GM23338 (cell line): ENCODE measurements around the gene SETD4. TPM values are rescaled to one million over a fixed set of nuclear protein-coding genes. Genes with fewer than 3 reads are reported as not detected.

Experiments
- ATAC-seq: fragments of 200-7000 bp; cut with Tn5 transposase; 3 replicates; pipeline ENCODE4 v1.9.1; 2020
- DNase-seq: peaks from one replicate; pipeline ENCODE4 v3.0.0-alpha.2; 2015; ENCODE audit warnings: low spot score
- H2AFZ ChIP-seq: fragments of 200-600 bp; sonication (generic); 2 replicates; pipeline ENCODE4 v1.8.0; 2016; ENCODE audit warnings: antibody characterized with exemption, mild to moderate bottlenecking, moderate library complexity
- H3F3A ChIP-seq: fragments of 200-600 bp; sonication (generic); replicated peaks from 2 replicates; pipeline ENCODE4 v1.8.0; 2017; ENCODE audit warnings: antibody characterized with exemption, mixed run types, low read depth
- H3K27ac ChIP-seq: fragments of 200-600 bp; sonication (generic); 2 replicates; pipeline ENCODE4 v1.6.1; 2016; ENCODE audit warnings: low read depth
- H3K27me3 ChIP-seq: fragments of 200-600 bp; sonication (generic); 2 replicates; pipeline ENCODE4 v1.8.0; 2016; ENCODE audit warnings: mild to moderate bottlenecking, mixed run types, moderate library complexity; ENCODE audit not compliant: insufficient read depth
- H3K36me3 ChIP-seq: fragments of 200-600 bp; sonication (generic); 2 replicates; pipeline ENCODE4 v1.8.0; 2016; ENCODE audit warnings: mild to moderate bottlenecking; ENCODE audit not compliant: insufficient read depth
- H3K4me1 ChIP-seq: fragments of 200-600 bp; sonication (generic); 2 replicates; pipeline ENCODE4 v1.8.0; 2016; ENCODE audit warnings: mild to moderate bottlenecking, moderate library complexity; ENCODE audit not compliant: insufficient read depth
- H3K4me2 ChIP-seq: fragments of 200-600 bp; sonication (generic); 2 replicates; pipeline ENCODE4 v1.7.1; 2017; ENCODE audit warnings: mixed run types
- H3K4me3 ChIP-seq: fragments of 200-600 bp; sonication (generic); 2 replicates; pipeline ENCODE4 v1.6.1; 2016; ENCODE audit warnings: mixed run types
- H3K79me2 ChIP-seq: fragments of 200-600 bp; sonication (generic); replicated peaks from 2 replicates; pipeline ENCODE4 v1.8.0; 2017; ENCODE audit warnings: mild to moderate bottlenecking; ENCODE audit not compliant: insufficient read depth
- H3K9me2 ChIP-seq: fragments of 200-600 bp; sonication (generic); 2 replicates; pipeline ENCODE4 v1.8.0; 2017; ENCODE audit not compliant: insufficient read depth
- H4K20me1 ChIP-seq: fragments of 200-600 bp; sonication (generic); replicated peaks from 2 replicates; pipeline ENCODE4 v1.8.0; 2017; ENCODE audit warnings: mild to moderate bottlenecking; ENCODE audit not compliant: insufficient read depth
- H3K27ac Mint-ChIP-seq: 2 replicates; pipeline ENCODE4 v1.8.0; 2020; ENCODE audit warnings: inconsistent platforms, mild to moderate bottlenecking, moderate library complexity, mixed read lengths
- H3K27me3 Mint-ChIP-seq: 3 replicates; pipeline ENCODE4 v1.8.0; 2022; ENCODE audit warnings: low read depth, mild to moderate bottlenecking, moderate library complexity, mixed read lengths, inconsistent platforms; ENCODE audit not compliant: insufficient read depth, poor library complexity
- H3K36me3 Mint-ChIP-seq: 3 replicates; pipeline ENCODE4 v1.8.0; 2021; ENCODE audit warnings: low read depth, mild to moderate bottlenecking, inconsistent platforms, moderate library complexity, mixed read lengths
- H3K4me1 Mint-ChIP-seq: 3 replicates; pipeline ENCODE4 v1.8.0; 2020; ENCODE audit warnings: mild to moderate bottlenecking, inconsistent platforms, mixed read lengths
- H3K4me3 Mint-ChIP-seq: 3 replicates; pipeline ENCODE4 v1.8.0; 2021; ENCODE audit warnings: moderate library complexity, mild to moderate bottlenecking, inconsistent platforms, mixed read lengths
- H3K9me3 Mint-ChIP-seq: 3 replicates; pipeline ENCODE4 v1.8.0; 2020; ENCODE audit warnings: moderate library complexity, mild to moderate bottlenecking, inconsistent platforms, mixed read lengths
- EZH2 ChIP-seq: fragments of 200-600 bp; sonication (generic); IDR thresholded peaks from one replicate; pipeline ENCODE4 v1.8.0; 2017; ENCODE audit warnings: antibody characterized with exemption, mild to moderate bottlenecking, low read depth; ENCODE audit not compliant: unreplicated experiment
- EZH2phosphoT487 ChIP-seq: fragments of 200-600 bp; sonication (generic); IDR thresholded peaks from one replicate; pipeline ENCODE4 v1.8.1; 2018; ENCODE audit warnings: antibody characterized with exemption; ENCODE audit not compliant: unreplicated experiment
- STAT1 ChIP-seq: IDR thresholded peaks from one replicate; pipeline ENCODE4 v1.6.1; 2016; ENCODE audit warnings: antibody characterized with exemption; ENCODE audit not compliant: unreplicated experiment
- ZNF462 ChIP-seq: fragments of 250-450 bp; sonication (Bioruptor Pico); IDR thresholded peaks from 2 replicates; pipeline ENCODE4 v1.5.0; 2020; ENCODE audit warnings: mild to moderate bottlenecking, moderate library complexity
- polyA plus RNA-seq: library from polyadenylated mRNA; unstranded; fragments of >200 nt; fragmentation: Nextera tagmentation; extraction: Ambion mirVana; gene quantifications from 2 replicates; pipeline ENCODE4 v1.2.1, GENCODE V29; 2016
- total RNA-seq: library from RNA; depleted of rRNA; stranded (reverse); fragments of >200 nt; shearing (Covaris generic); gene quantifications from 2 replicates; pipeline ENCODE4 v1.2.3, GENCODE V29; 2014

The SETD4 gene
- total and polyA plus RNA-seq, 2 experiments from 2014 or later = 32.5 to 45.1 TPM

- no peak for TF ChIP-seq ZNF462 (CRISPR knock-in tag)
Observed at GRCh38 chr21:36015045-36015444, 45.3 kb downstream of the SETD4 start (continued).

- no peaks in the 10 kb centered on the region for H3K27me3 Mint-ChIP-seq
- H3K27ac ChIP-seq = no peak overlapping the region
- no peak overlapping the region for H3K4me3 Mint-ChIP-seq
- no peaks in the 10 kb centered on the region for H3F3A ChIP-seq
- no peaks in the 10 kb centered on the region for H3K36me3 ChIP-seq
- no peaks in the 10 kb centered on the region for H3K4me1 Mint-ChIP-seq
- 0 out of 2 replicates have a peak, but pooled peaks cover under 1% of the 10 kb centered on the region for H3K9me2 ChIP-seq
- no peaks in the 10 kb centered on the region for H3K27me3 ChIP-seq
- H3K9me3 Mint-ChIP-seq = no peaks in the 10 kb centered on the region; the same call in 2 of the 3 replicates
- no peak for DNase-seq
- H4K20me1 ChIP-seq = no peaks in the 10 kb centered on the region
- no peak for TF ChIP-seq EZH2
- TF ChIP-seq STAT1 = no peak
- H3K4me3 ChIP-seq = no peak overlapping the region
- H3K4me1 ChIP-seq = no peaks in the 10 kb centered on the region
- no peaks in the 10 kb centered on the region for H3K36me3 Mint-ChIP-seq
- no peak overlapping the region for H3K27ac Mint-ChIP-seq
- no peak overlapping the region for H2AFZ ChIP-seq
- no peak for ATAC-seq
- no peak overlapping the region for H3K4me2 ChIP-seq
- no peaks in the 10 kb centered on the region for H3K79me2 ChIP-seq
Observed at GRCh38 chr21:36010801-36011200, 49.5 kb downstream of the SETD4 start.

- H3K4me1 ChIP-seq = no peaks in the 10 kb centered on the region
- Mint-ChIP-seq H3K9me3 (peaks cover 15% of the 10 kb centered on the region), H3K4me1 (no peaks in the 10 kb centered on the region), H3K36me3 (peaks cover 5% of the 10 kb centered on the region; the same call in 2 of the 3 replicates), H3K4me3 (no peak overlapping the region), H3K27ac (no peak overlapping the region), H3K27me3 (peaks cover 3% of the 10 kb centered on the region)
- no peaks in the 10 kb centered on the region; the same call in 1 of the 2 replicates for H3K36me3 ChIP-seq
- peaks cover 7% of the 10 kb centered on the region; the same call in 1 of the 2 replicates for H3K9me2 ChIP-seq
- H3K4me2 ChIP-seq = no peak overlapping the region
- H3K27ac ChIP-seq = no peak overlapping the region
- no peak overlapping the region for H2AFZ ChIP-seq
- no peaks in the 10 kb centered on the region for H3F3A ChIP-seq
- no peak for ATAC-seq
- DNase-seq = no peak
- no peak overlapping the region for H3K4me3 ChIP-seq
- no peaks in the 10 kb centered on the region for H3K79me2 ChIP-seq
- H4K20me1 ChIP-seq = no peaks in the 10 kb centered on the region
- H3K27me3 ChIP-seq = no peaks in the 10 kb centered on the region
- TF ChIP-seq ZNF462 (CRISPR knock-in tag) (no peak), EZH2phosphoT487 (no peak), EZH2 (no peak)
Observed at GRCh38 chr21:36008505-36008904, 51.8 kb downstream of the SETD4 start.
